Colonic mucosa (tissue), 4 donors: ENCODE data around the gene HMGA1. TPM values are rescaled to one million over a fixed set of nuclear protein-coding genes. Genes with fewer than 3 reads are reported as not detected.

Source experiments
- DNase-seq: peaks from one replicate; pipeline ENCODE4 v3.0.0-alpha.2; 2020
- H3K27ac ChIP-seq: fragments of 200-600 bp; one replicate; pipeline ENCODE4 v1.8.0; 2021
- H3K27me3 ChIP-seq: fragments of 200-600 bp; one replicate; pipeline ENCODE4 v1.8.0; 2021
- H3K36me3 ChIP-seq: fragments of 200-600 bp; one replicate; pipeline ENCODE4 v1.8.0; 2021
- H3K4me1 ChIP-seq: fragments of 200-600 bp; one replicate; pipeline ENCODE4 v1.8.0; 2021; ENCODE audit warnings: mild to moderate bottlenecking
- H3K4me3 ChIP-seq: fragments of 200-600 bp; one replicate; pipeline ENCODE4 v1.8.0; 2021
- H3K9ac ChIP-seq, 2 donors: one replicate each; pipeline ENCODE4 v1.7.0; 2013; ENCODE audit warnings: control low read depth in 2 of 2, low read depth in 2 of 2, low read length in 2 of 2
- H3K9me3 ChIP-seq: fragments of 200-600 bp; one replicate; pipeline ENCODE4 v1.8.0; 2021
- intact Hi-C: fragments of 100-400 bp; cut with DNase I; formaldehyde crosslinking; loops from one replicate; pipeline ENCODE4 v1.14.1; 2022
- total RNA-seq, 2 donors: library from RNA; stranded (reverse); fragmentation: NEBNext Ultra II Directional in 1 of 2; extraction: Animal tissue kit (Norgen Biotek cat#: 25700) in 1 of 2; gene quantifications; one replicate each; pipeline ENCODE4 v1.2.1, GENCODE V29; 2021
- TF ChIP-seq, protein P1 (sequence below): fragments of 200-600 bp; IDR thresholded peaks from one replicate; pipeline ENCODE4 v1.8.0; 2022; ENCODE audit warnings: antibody characterized with exemption, mild to moderate bottlenecking
- donor health status: healthy.
- donor health status: DM: no; HTN: no; CAD: no.
- donor health status: DM: no; HTN: no; CAD: no.

The HMGA1 gene
- total RNA-seq, 2 donors from 2014 or later: 184 to 536 TPM

GRCh38 chr6:34272013-34272926 is 35.6 kb downstream of the HMGA1 start:
- TF ChIP-seq, protein P1, sequence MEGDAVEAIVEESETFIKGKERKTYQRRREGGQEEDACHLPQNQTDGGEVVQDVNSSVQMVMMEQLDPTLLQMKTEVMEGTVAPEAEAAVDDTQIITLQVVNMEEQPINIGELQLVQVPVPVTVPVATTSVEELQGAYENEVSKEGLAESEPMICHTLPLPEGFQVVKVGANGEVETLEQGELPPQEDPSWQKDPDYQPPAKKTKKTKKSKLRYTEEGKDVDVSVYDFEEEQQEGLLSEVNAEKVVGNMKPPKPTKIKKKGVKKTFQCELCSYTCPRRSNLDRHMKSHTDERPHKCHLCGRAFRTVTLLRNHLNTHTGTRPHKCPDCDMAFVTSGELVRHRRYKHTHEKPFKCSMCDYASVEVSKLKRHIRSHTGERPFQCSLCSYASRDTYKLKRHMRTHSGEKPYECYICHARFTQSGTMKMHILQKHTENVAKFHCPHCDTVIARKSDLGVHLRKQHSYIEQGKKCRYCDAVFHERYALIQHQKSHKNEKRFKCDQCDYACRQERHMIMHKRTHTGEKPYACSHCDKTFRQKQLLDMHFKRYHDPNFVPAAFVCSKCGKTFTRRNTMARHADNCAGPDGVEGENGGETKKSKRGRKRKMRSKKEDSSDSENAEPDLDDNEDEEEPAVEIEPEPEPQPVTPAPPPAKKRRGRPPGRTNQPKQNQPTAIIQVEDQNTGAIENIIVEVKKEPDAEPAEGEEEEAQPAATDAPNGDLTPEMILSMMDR: no peak
- intact Hi-C loops: no loop called here

DNA sequence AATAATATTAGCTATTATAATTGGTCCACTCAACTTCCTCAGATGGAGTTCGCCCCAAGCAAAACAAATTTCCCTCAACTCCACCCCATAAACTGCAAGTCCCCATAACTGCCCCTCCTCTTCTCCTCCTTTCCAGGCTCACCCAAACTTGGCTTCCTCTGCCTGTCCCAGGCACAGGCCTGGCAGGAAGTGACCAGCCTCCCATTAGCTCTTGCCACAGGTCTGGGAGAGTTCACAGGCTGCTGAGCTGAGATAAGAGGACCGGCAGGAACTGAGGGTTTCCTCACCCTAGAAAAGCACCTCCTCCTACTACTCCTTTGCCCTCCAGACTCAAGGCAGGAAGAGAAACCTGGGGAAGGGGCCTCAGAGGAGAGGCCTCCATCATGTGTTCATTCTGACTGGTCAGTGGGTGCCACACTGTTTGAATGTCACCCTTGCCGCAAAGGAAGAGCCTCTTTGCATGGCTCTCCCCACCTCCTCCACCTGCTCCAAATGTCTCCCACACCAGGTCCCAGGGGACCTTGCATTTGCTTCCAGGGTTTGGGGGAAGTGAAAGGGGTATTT is 36.7 kb downstream of the HMGA1 start:
- no peaks in the 10 kb centered on the region for H3K4me1 ChIP-seq
- intact Hi-C loops: no loop called here
- peak overlapping the region in 1 of 2 donors; percentile 5 for H3K9ac ChIP-seq
- H3K27me3 ChIP-seq: no peaks in the 10 kb centered on the region
- DNase-seq: no peak
- H3K9me3 ChIP-seq: no peaks in the 10 kb centered on the region
- H3K27ac ChIP-seq: no peak overlapping the region
- H3K36me3 ChIP-seq: no peaks in the 10 kb centered on the region
- TF ChIP-seq, protein P1: no peak
- H3K4me3 ChIP-seq: no peak overlapping the region

More at GRCh38 chr6:34272013-34272926, 35.6 kb downstream of the HMGA1 start:
- no peak overlapping the region for H3K4me3 ChIP-seq
- H3K9ac ChIP-seq: no peak overlapping the region
- H3K36me3 ChIP-seq: no peaks in the 10 kb centered on the region
- no peaks in the 10 kb centered on the region for H3K27me3 ChIP-seq
- DNase-seq: no peak
- no peak overlapping the region for H3K27ac ChIP-seq
- no peaks in the 10 kb centered on the region for H3K9me3 ChIP-seq
- no peaks in the 10 kb centered on the region for H3K4me1 ChIP-seq

DNA sequence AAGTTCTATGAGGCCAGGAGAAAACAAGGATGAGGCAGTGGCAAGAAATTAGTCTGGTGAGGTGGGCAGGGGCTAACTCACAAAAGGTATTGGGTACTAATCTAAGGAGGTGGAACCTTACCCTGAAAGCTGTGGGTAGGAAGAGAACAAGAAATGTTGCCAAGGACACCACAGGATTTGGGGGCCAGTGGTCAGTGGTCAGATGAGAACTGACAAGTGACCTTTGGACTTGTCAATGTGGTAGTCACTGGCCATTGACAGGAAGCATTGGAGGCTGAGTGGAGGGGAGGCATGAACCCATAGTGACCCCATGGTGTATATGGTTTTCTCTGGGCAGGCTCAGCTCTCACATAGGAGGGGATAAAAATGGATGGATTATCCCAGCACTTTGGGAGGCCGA is 37.5 kb downstream of the HMGA1 start:
- Histone ChIP-seq H3K27me3 (no peaks in the 10 kb centered on the region), H3K9ac (no peak overlapping the region), H3K4me3 (no peak overlapping the region), H3K4me1 (no peaks in the 10 kb centered on the region), H3K36me3 (no peaks in the 10 kb centered on the region), H3K27ac (no peak overlapping the region), H3K9me3 (no peaks in the 10 kb centered on the region)
- intact Hi-C loops: no loop called here
- no peak for DNase-seq
- TF ChIP-seq, protein P1: no peak

DNA sequence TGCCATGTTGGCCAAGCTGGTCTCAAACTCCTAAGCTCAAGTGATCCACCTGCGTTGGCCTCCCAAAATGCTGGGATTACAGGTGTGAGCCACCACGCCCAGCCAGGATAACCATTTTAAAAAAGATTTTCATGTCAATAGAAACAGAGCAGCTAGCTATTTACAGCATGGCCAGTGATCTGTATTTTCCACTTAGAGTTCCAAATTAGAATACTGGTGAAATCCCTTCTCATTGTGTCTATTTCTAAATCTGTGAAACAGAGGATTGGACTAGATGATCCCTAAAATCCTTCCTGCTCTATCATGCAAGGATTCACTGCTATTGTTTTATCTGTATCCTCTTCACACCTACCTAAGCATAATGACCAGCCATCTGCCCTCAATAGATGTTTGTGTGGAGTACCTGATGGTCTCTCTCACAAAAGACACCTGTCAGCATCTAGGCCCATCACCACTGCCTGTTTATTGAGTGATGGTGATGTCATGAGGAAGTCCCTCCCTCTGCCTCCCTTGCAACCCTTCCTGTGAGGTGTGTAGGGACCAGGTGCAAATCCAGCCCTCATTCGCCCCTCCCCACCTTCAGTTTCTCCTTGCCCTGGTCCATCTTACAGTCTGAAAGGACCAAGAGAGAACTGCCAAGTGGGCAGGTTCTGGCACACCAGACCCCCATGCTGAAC is 38.6 kb downstream of the HMGA1 start:
- intact Hi-C loops: no loop called here
- Histone ChIP-seq H3K9ac (no peak overlapping the region), H3K4me3 (no peak overlapping the region), H3K9me3 (no peaks in the 10 kb centered on the region), H3K27me3 (no peaks in the 10 kb centered on the region), H3K4me1 (no peaks in the 10 kb centered on the region), H3K27ac (no peak overlapping the region), H3K36me3 (no peaks in the 10 kb centered on the region)
- TF ChIP-seq, protein P1: no peak
- no peak for DNase-seq

DNA sequence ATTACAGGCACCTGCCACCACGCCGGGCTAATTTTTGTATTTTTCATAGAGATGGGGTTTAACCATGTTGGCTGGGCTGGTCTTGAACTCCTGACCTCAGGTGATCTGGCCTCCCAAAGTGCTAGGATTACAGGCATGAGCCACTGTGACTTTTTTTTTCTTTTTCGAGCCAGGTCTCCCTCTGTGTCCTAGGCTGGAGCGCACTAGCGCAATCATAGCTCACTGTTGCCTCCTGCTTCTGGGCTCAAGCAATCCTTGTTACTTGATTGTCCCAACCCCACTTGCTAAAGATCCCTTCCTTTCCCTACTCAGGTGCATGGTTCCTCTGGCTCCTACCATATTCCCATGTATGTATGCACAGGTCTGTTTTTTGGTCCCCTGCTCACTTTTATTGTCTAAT is 39.5 kb downstream of the HMGA1 start:
- Histone ChIP-seq H3K4me1 (no peaks in the 10 kb centered on the region), H3K36me3 (no peaks in the 10 kb centered on the region), H3K4me3 (no peak overlapping the region), H3K9ac (no peak overlapping the region), H3K27me3 (no peaks in the 10 kb centered on the region), H3K27ac (no peak overlapping the region), H3K9me3 (no peaks in the 10 kb centered on the region)
- DNase-seq: no peak
- TF ChIP-seq, protein P1: no peak
- intact Hi-C loops: no loop called here
